GM12875 (cell line): ENCODE data around the gene UST.
A peak's percentile ranks its signal among the peaks of the same experiment; 100 is the strongest.
"Not testable (repeated sequence)": the region's sequence is repeated elsewhere in the genome, so short reads cannot be mapped to it uniquely, and the experiment has no call there.

Source experiments
- H3K4me3 ChIP-seq: one replicate; pipeline ENCODE4 v1.5.1; 2011; ENCODE audit warnings: low read depth, low read length, control low read depth
- CTCF ChIP-seq: IDR thresholded peaks from 2 replicates; pipeline ENCODE4 v1.5.1; 2011; ENCODE audit warnings: low read depth, mild to moderate bottlenecking, control low read depth, inconsistent platforms, low read length, moderate library complexity, borderline replicate concordance; ENCODE audit not compliant: insufficient read depth

UST gene

GRCh38 chr6:148747145-148747470 lies 278 bp downstream of the UST start:
- TF ChIP-seq CTCF = no peak
- peak overlapping the region; percentile 37 for H3K4me3 ChIP-seq

- peak overlapping the region; percentile 37 for H3K4me3 ChIP-seq
- no peak for TF ChIP-seq CTCF
Measured at GRCh38 chr6:148747471-148748165, 788 bp downstream of the UST start.

GRCh38 chr6:148749674-148750073 lies 2.8 kb downstream of the UST start:
- H3K4me3 ChIP-seq = no peak overlapping the region
- TF ChIP-seq CTCF = no peak

- no peak overlapping the region for H3K4me3 ChIP-seq
- TF ChIP-seq CTCF = no peak
Measured at GRCh38 chr6:148750838-148751792, 4.3 kb downstream of the UST start.

GRCh38 chr6:148751793-148752170 lies 5.0 kb downstream of the UST start:
- no peak for TF ChIP-seq CTCF
- no peak overlapping the region for H3K4me3 ChIP-seq

- H3K4me3 ChIP-seq = not testable (repeated sequence)
Measured at GRCh38 chr6:148755379-148755778, 8.5 kb downstream of the UST start.

- no peak for TF ChIP-seq CTCF
- H3K4me3 ChIP-seq = no peak overlapping the region
Measured at GRCh38 chr6:148757944-148758480, 11.2 kb downstream of the UST start.
